ENCODE measurements around the gene STOM.
A peak's percentile ranks its signal among the peaks of the same experiment; 100 is the strongest.
"Not testable (repeated sequence)": the region's sequence is repeated elsewhere in the genome, so short reads cannot be mapped to it uniquely, and the experiment has no call there.

Gene STOM

DNA sequence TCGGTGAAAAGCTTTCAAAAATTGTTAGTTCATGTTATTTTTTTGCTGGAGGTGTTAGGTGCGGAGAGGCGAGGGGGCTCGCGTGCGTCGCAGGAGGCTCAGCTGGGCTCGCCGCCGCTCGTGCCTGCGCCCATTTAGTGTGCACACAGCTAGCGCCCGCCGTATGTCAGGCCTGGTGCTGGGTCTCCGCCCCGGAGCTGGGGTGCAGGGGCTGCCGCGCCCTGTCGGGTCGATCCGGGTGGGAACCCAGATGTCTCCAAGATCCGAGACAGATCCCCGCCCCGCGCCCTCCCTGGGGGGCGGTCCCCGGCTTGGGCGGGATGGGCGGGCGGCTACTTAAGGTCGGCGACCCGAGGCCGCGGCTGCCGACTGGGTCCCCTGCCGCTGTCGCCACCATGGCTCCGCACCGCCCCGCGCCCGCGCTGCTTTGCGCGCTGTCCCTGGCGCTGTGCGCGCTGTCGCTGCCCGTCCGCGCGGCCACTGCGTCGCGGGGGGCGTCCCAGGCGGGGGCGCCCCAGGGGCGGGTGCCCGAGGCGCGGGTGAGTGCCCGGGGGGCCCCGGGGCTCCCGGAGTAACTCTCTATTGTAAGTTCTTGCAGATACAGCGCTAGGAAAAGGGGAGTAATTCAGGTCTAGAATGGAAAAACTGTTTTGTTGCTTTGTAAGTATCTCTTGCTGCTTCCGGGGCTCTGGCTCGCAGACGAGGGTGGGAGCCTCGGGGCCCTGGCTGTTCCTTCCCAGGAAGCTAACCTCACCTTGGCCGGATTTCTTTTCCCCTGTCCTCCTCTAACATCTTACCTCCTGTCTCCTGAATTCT lies 70.4 kb downstream of the STOM start:
- no peak for DNase-seq

- DNase-seq: no peak
Observed at GRCh38 chr9:121298689-121299466, 71.2 kb downstream of the STOM start.

GRCh38 chr9:121298016-121298538 lies 72.0 kb downstream of the STOM start:
- DNase-seq: no peak

DNA sequence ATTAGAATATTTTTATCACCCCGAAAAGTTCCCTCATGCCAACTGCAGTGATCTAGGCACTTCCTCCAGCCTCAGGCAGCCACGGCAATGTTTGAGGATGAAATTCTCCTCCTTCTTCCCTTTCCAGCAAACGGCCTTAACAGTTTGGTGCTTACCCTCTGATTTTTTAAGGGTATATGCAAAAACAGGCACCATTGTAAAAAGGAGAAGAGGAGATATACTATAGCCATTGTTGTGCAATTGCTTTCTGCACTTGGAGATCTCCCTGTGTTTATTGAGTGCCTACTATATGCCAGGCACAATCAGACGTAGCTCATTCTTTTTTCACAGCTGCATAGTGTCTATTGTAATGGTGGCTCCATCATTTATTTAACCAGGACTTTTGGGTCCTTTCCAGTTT lies 72.7 kb downstream of the STOM start:
- DNase-seq: peak; percentile 73

DNA sequence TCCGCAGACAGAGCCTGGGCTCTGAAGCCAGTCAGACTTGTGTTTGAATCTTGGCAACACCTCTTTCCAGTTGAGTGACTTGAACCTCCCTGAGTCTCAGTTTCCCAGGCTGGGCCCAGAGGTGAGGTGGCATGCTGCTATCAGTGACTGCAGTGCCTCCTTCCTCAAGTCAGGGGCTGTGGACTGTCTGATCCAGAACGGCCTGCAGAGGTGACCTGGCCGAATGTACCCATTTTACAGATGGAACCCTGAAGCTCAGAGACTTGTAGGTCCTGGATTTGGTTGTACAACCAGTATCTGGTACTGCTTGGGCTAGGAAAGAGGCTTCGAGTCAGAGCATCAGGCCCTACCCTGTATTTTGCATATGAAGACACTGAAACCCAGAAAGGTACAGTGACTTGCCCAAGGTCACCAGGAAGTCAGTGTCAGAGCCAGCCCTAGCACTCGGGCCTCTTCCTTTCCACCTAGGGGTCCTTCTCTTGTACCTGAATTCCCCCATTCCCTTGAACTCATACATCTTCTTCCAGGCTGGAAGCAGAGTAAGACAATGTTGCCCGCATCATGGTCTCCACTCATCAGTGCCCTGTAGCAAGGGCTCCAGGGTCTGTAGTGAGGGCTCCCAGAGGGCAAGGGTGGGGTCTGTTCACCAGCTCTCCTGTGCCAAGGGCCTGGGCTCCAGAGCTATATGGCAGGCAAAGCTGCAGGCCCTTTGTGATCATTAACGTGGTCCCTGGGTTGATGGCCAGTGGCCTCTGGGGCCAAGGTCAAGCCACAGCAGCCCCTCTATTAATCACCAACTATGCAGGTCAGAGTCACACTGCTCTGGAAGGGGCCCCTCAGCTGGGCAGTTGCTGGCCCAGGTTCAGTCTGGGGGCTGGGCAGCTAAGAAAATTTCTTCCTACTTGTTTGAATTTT lies 73.6 kb downstream of the STOM start:
- DNase-seq: no peak

- no peak for DNase-seq
Observed at GRCh38 chr9:121295662-121296191, 74.3 kb downstream of the STOM start.

DNA sequence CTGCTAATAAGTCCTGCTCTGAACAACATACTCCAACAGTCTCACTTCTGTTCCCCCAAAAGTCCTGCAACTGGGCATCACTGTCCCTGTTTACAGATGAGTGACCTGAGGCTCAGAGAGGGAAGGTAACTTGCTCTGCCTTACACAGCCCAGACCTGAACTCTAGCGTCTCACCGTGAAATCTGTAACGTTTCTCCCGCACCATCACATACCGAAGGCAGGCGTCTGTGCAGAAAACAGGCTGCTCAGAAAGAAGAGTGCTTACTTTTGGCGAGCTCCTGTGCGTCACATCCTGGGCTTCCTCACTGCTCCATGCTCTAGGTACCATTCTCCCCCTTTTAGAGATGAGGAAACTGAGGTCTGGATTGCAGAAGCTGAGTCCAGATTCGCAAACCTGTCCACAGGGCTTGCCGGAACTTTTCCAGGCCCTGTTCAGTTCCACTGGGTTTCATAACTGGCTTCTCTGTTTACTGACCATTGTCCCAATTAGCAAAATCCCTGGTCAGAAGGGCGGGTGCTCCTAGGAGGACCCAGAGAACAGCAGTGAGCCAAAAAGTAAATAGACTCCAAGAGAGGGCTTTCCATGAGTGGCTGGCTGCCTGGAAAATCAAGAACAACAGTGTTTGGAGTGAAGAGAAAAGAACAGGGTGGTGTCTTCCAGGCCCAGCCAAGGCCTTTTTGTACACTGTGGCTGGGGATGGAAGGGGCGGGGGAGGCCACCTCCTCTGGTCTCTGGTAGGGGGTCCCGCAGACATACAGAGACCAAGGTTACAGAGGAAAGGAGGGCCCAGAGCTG lies 75.0 kb downstream of the STOM start:
- DNase-seq: no peak

- no peak for DNase-seq
Observed at GRCh38 chr9:121294151-121294743, 75.8 kb downstream of the STOM start.

- no peak for DNase-seq
Observed at GRCh38 chr9:121292801-121293241, 77.2 kb downstream of the STOM start.

- DNase-seq: no peak
Observed at GRCh38 chr9:121292051-121292450, 78.0 kb downstream of the STOM start.

DNA sequence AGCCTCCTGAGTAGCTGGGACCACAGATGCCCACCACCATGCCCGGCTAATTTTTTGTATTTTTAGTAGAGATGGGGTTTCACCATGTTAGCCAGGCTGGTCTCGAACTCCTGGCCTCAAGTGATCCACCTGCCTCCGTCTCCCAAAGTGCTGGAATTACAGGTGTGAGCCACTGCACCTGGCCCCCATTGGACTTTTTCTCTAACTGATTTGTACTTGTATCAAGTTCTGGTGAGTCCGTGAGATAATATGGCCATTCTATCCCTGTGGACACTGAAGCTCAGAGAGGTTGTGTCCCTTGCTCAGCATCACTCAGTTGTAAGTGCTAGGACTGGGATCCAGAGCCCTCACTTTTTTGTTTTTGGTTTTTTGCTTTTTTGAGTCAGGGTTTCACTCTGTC lies 78.5 kb downstream of the STOM start:
- not testable (repeated sequence) for DNase-seq

DNA sequence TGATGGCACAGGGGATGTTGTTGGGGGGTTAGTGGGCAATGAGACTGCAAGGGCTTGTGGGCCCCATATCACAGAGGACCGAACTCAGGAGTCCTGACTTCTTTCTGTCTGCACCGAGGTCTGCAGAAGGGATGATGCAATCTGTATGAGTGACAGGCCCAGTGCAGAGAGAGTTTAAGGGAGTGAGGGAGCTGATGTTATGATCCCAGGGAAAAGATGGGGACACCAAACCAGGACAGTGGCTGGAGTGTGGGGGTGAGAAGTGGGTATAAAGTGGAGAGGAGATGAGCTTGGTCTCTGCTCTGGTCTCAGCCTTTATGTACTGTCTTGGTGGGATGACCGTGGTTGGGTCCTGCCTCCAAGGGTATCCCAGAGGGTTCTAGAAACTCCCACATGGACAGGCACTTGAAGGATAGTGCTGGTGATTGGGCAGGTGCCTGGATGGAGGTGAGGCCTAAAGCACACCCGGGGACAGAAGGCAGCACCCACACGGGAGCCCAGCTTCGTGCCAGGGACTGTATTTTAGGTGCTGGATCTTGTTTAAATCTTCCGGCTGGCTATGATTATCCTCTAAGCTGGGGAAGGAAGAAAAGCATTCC lies 80.2 kb downstream of the STOM start:
- DNase-seq: no peak

DNA sequence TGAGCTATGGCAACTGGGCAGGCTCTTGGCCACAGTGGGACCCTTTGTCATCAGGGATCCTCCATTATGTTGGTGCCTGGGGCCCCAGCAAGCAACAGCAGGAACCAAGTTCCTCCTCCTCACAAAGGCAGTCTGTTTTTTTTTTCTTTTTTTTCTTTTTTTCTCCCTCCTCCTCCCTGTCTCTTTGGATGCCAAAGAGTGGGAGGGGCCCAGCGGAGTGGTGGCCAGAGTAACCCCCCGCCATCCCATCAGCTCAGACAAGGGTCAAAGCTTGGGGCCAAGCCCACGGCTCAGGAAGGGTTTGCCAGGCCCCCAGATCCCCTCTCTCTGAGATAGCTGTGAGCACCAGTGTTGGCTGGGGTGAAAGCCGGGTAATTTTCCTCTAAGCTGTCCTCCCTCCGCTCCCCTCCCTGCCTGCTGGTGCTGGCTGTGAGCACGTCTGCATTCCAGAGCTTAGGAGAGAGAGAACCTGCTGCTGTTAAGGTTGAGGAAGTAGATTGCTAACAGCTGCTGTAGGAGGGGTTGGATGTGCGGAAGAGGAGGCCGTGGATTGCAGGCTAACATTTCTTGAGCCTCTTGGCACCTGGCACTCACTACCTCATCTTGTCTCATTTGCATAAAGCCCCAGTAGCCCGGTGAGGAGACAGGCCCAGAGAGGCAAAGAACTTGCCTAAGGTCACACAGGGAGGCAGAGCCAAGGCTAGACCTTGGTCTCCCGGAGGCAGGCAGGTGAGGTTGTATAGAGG lies 80.9 kb downstream of the STOM start:
- DNase-seq: peak; percentile 45

All from inflammatory macrophage treated with lipopolysaccharide for 4 hours (primary cell).